GM12878 (cell line): ENCODE results near the gene KLHL24. TPM values are rescaled to one million over a fixed set of nuclear protein-coding genes. Genes with fewer than 3 reads are reported as not detected.
A peak's percentile ranks its signal among the peaks of the same experiment; 100 is the strongest.

Experiments used
- ATAC-seq: fragments of 200-7000 bp; cut with Tn5 transposase; 3 replicates; pipeline ENCODE4 v1.9.1; 2020; ENCODE audit warnings: mild to moderate bottlenecking, moderate library complexity
- BruUV-seq: library from RNA; stranded (reverse); fragments of 400-500 nt; replicated peaks from 2 replicates; lab custom pipeline; 2021; lab: Mats Ljungman, UMichigan
- CTCF ChIA-PET: fragments of 300-600 bp; sonication (Branson Sonifier 250); formaldehyde crosslinking; extraction: SDS; loops from one replicate; lab custom pipeline; 2021; ENCODE audit warnings: inconsistent platforms; lab: Yijun Ruan, JAX
- POLR2A ChIA-PET: fragments of 350-600 bp; formaldehyde crosslinking; extraction: SDS; loops from one replicate; lab custom pipeline; 2021; ENCODE audit warnings: inconsistent platforms; lab: Charles Lee
- RAD21 ChIA-PET: fragments of 300-600 bp; sonication (Branson Sonifier 250); formaldehyde crosslinking; loops from one replicate; lab custom pipeline; 2023; ENCODE audit warnings: antibody characterized with exemption; ENCODE audit not compliant: unreplicated experiment; lab: Charles Lee
- SMC1A ChIA-PET: fragments of 300-600 bp; sonication (Branson Sonifier 250); formaldehyde crosslinking; loops from one replicate; lab custom pipeline; 2023; ENCODE audit not compliant: unreplicated experiment, uncharacterized antibody; lab: Charles Lee
- DNase-seq: peaks from one replicate; pipeline ENCODE4 v3.0.0-alpha.2; 2011; ENCODE audit warnings: low read depth, low spot score
- FAIRE-seq: peaks from 3 replicates; lab custom pipeline; 2011; peaks lifted over from hg19 to GRCh38; lab: Jason Lieb, UNC
- H2AFZ ChIP-seq: 2 replicates; pipeline ENCODE4 v1.6.0; 2011; ENCODE audit warnings: low read depth, low read length, control low read depth; ENCODE audit not compliant: control insufficient read depth
- H3K27ac ChIP-seq: 2 replicates; pipeline ENCODE4 v1.5.1; 2011; ENCODE audit warnings: control low read depth; ENCODE audit not compliant: control insufficient read depth, insufficient read depth
- H3K27me3 ChIP-seq, 2 experiments: replicated peaks in 1 of 2; 2 replicates each; pipeline versions ENCODE4 v1.6.0 to v1.6.1; 2011; ENCODE audit warnings: low read length in 1 of 2; ENCODE audit not compliant: control insufficient read depth in 2 of 2, insufficient read depth in 2 of 2
- H3K36me3 ChIP-seq, 2 experiments: 2 replicates each; pipeline ENCODE4 v1.5.1; 2011; ENCODE audit warnings: low read length in 1 of 2; ENCODE audit not compliant: control insufficient read depth in 2 of 2, insufficient read depth in 2 of 2
- H3K4me1 ChIP-seq: 2 replicates; pipeline ENCODE4 v1.6.1; 2011; ENCODE audit warnings: mild to moderate bottlenecking, low read length, moderate library complexity, mixed read lengths; ENCODE audit not compliant: control insufficient read depth, insufficient read depth
- H3K4me2 ChIP-seq: 2 replicates; pipeline ENCODE4 v1.6.0; 2011; ENCODE audit warnings: control low read depth; ENCODE audit not compliant: control insufficient read depth, insufficient read depth
- H3K4me3 ChIP-seq: fragments of 200-600 bp; sonication (generic); 2 replicates; pipeline ENCODE4 v1.5.1; 2016
- H3K79me2 ChIP-seq: 2 replicates; pipeline ENCODE4 v1.6.0; 2011; ENCODE audit warnings: low read length; ENCODE audit not compliant: control insufficient read depth, insufficient read depth
- H3K9ac ChIP-seq: 2 replicates; pipeline ENCODE4 v1.8.0; 2011; ENCODE audit warnings: low read length, control low read depth, mixed read lengths; ENCODE audit not compliant: control insufficient read depth, insufficient read depth
- H3K9me3 ChIP-seq: replicated peaks from 3 replicates; pipeline ENCODE4 v1.5.1; 2011; ENCODE audit warnings: mild to moderate bottlenecking, low read length; ENCODE audit not compliant: control insufficient read depth, insufficient read depth
- H4K20me1 ChIP-seq: 2 replicates; pipeline ENCODE4 v1.6.0; 2011; ENCODE audit not compliant: control insufficient read depth, insufficient read depth
- MYC ChIP-seq: IDR thresholded peaks from 2 replicates; pipeline ENCODE4 v1.6.1; 2011; ENCODE audit warnings: mild to moderate bottlenecking, low read length, moderate library complexity, inconsistent platforms; ENCODE audit not compliant: insufficient read depth, insufficient replicate concordance, insufficient read length, severe bottlenecking
- POLR2AphosphoS2 ChIP-seq: IDR thresholded peaks from 2 replicates; pipeline ENCODE4 v1.6.1; 2011; ENCODE audit warnings: low read depth, mild to moderate bottlenecking, low read length, improper control_type of control experiment, moderate library complexity
- POLR2AphosphoS5 ChIP-seq: IDR thresholded peaks from 2 replicates; pipeline ENCODE4 v1.6.1; 2011; ENCODE audit warnings: mild to moderate bottlenecking, low read length, inconsistent platforms
- RUNX3 ChIP-seq: IDR thresholded peaks from 2 replicates; pipeline ENCODE4 v1.6.1; 2012; ENCODE audit warnings: low read length, inconsistent platforms
- SIN3A ChIP-seq: IDR thresholded peaks from 2 replicates; pipeline ENCODE4 v1.6.1; 2012; ENCODE audit warnings: low read depth, low read length, improper control_type of control experiment
- SIX5 ChIP-seq: IDR thresholded peaks from 2 replicates; pipeline ENCODE4 v1.6.1; 2011; ENCODE audit warnings: mild to moderate bottlenecking, low read depth, low read length, moderate library complexity; ENCODE audit not compliant: severe bottlenecking
- STAT3 ChIP-seq: IDR thresholded peaks from 2 replicates; pipeline ENCODE4 v1.6.1; 2011; ENCODE audit warnings: low read depth, low read length, improper control_type of control experiment
- TBL1XR1 ChIP-seq: IDR thresholded peaks from 2 replicates; pipeline ENCODE4 v1.6.1; 2012; ENCODE audit warnings: low read depth, low read length, improper control_type of control experiment
- TCF3 ChIP-seq: IDR thresholded peaks from 2 replicates; pipeline ENCODE4 v1.6.1; 2012; ENCODE audit warnings: low read depth, mild to moderate bottlenecking, low read length, borderline replicate concordance; ENCODE audit not compliant: insufficient read depth
- TCF7 ChIP-seq: IDR thresholded peaks from 2 replicates; pipeline ENCODE4 v1.6.1; 2014; ENCODE audit warnings: antibody characterized with exemption, borderline replicate concordance
- YBX1 ChIP-seq: fragments of 450-650 bp; IDR thresholded peaks from 2 replicates; pipeline ENCODE4 v1.6.1; 2016; ENCODE audit warnings: antibody characterized with exemption
- ZNF274 ChIP-seq: IDR thresholded peaks from one replicate; pipeline ENCODE4 v1.8.0; 2011; ENCODE audit not compliant: insufficient read length, insufficient read depth
- ZNF622 ChIP-seq: fragments of 450-650 bp; IDR thresholded peaks from 2 replicates; pipeline ENCODE4 v1.6.1; 2017; ENCODE audit warnings: mild to moderate bottlenecking, inconsistent platforms
- WGBS: methylation state at CpG from one replicate; pipeline ENCODE4 v1.1.6; 2016; ENCODE audit warnings: low lambda C conversion rate; ENCODE audit not compliant: insufficient replicate concordance, insufficient coverage; ENCODE audit errors: missing lambda C conversion rate; 5-methylcytosine and 5-hydroxymethylcytosine counted together
- in situ Hi-C: fragments of 300-500 bp; cut with MboI; formaldehyde crosslinking; loops from 9 replicates; pipeline ENCODE4 v1.14.3; 2018; ENCODE audit warnings: mixed read lengths
- intact Hi-C: fragments of 100-400 bp; cut with micrococcal nuclease; formaldehyde crosslinking; loops from one replicate; pipeline ENCODE4 v1.14.2; 2022; ENCODE audit not compliant: unreplicated experiment
- polyA plus RNA-seq, 11 experiments: library from polyadenylated mRNA; depleted of rRNA in 4 of 11; unstranded in 6 of 11; stranded (reverse) in 5 of 11; fragments of >200 nt; fragmentation: Nextera tagmentation in 4 of 11; fragmentation: Illumina TruSeq in 1 of 11; extraction: Ambion mirVana in 4 of 11; extraction: Trizol in 1 of 11; gene quantifications; 1 replicate in 1 of 11; 2 replicates in 10 of 11; pipeline versions ENCODE4 v1.2.1 to v1.2.3, GENCODE V29; 2011 to 2016; ENCODE audit warnings: inconsistent platforms in 2 of 11, missing spikeins in 2 of 11, low read depth in 1 of 11
- total RNA-seq, 4 experiments: library from RNA; depleted of rRNA in 3 of 4; stranded (reverse); fragments of >200 nt in 3 of 4; fragmentation: Illumina TruSeq in 1 of 4; extraction: Trizol in 1 of 4; gene quantifications; 2 replicates each; pipeline versions ENCODE4 v1.2.1 to v1.2.3, GENCODE V29; 2013 to 2021
- TF ChIP-seq, protein P1 (sequence below): fragments of 450-650 bp; IDR thresholded peaks from 2 replicates; pipeline ENCODE4 v1.6.1; 2017; ENCODE audit warnings: low read depth, mild to moderate bottlenecking, moderate library complexity
- TF ChIP-seq, protein P2 (sequence below): fragments of 450-650 bp; IDR thresholded peaks from 2 replicates; pipeline ENCODE4 v1.6.1; 2017; ENCODE audit warnings: mild to moderate bottlenecking, moderate library complexity

KLHL24 gene
- total and polyA plus RNA-seq, 10 of the 15 experiments (the other 5 are each of a cell fraction or from before 2014, with no cell fraction given), result 0.91 to 24.3 (median 5.3) TPM

DNA sequence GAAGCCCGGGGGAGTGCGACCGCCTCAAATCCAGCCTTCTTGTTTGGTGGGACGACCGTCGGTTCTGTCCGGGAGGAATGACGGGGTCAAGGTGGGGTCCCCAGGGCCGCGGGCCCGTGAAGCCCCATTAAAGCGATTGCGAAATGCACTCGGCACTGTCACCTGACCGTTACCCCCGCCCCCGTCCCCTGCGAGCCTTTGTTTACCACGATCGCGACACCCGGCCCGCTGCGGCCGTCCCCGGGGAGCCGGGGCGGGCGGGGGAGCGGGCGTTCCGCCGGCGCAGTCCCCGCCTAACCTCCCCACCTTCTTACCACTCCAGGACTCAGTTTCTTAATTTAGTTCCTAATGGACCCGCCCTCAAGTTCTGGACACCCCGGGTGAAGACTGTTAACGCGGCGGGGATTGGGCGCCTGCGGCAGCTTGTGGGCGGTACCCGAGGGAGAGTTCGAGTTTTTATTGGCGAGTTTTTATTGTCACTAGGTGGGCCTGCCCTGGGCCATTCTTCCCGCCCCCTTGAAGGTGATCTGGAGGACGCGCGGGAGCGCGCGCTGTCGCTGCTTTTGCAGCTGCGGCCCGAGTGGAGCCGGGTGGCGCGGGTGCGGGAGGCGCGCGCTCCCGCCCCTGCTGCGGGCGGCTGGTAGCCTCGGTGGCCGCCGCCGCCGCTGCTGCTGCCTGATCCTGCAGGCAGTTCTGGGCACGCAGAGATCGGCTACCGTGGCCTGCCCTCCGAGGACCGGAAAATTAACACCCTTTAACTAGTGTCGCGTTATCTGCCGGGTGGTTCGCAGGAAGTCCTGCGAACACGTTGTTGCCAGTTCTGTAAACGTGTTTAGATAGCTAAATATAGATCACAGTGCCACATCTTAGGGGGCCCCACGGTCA is 1.0 kb downstream of the KLHL24 start:
- Histone ChIP-seq H3K9ac (peak overlapping the region; percentile 43), H3K9me3 (no peaks in the 10 kb centered on the region), H4K20me1 (no peaks in the 10 kb centered on the region), H3K36me3 (no peaks in the 10 kb centered on the region), H3K27me3 (no peaks in the 10 kb centered on the region; a peak in 1 of 4 replicates), H3K4me3 (peak overlapping the region; percentile 80), H3K79me2 (no peaks in the 10 kb centered on the region), H3K27ac (peak overlapping the region; percentile 77), H3K4me1 (peaks cover 19% of the 10 kb centered on the region; the same call in 1 of the 2 replicates), H3K4me2 (peak overlapping the region; percentile 97), H2AFZ (peak overlapping the region; percentile 97)
- ChIA-PET SMC1A (interaction anchor here (0.8 to 4.1 kb wide), 23 partner anchors 9 to 166 kb away, joined by 3 to 20 read pairs (median 4); partner anchors contain the start of genes KLHL6 and YEATS2), CTCF (interaction anchor here (0.8 to 2.5 kb wide), 9 partner anchors 9 to 251 kb away, joined by 3 to 16 read pairs (median 5); partner anchors contain the start of genes PARL and YEATS2), POLR2A (interaction anchor here (0.6 to 4.3 kb wide), 10 partner anchors 9 to 163 kb away, joined by 3 to 35 read pairs (median 4); partner anchors contain the start of genes KLHL6 and YEATS2), RAD21 (interaction anchor here (0.7 to 3.9 kb wide), 23 partner anchors 13 to 168 kb away, joined by 3 to 30 read pairs (median 4); partner anchors contain the start of genes KLHL6 and YEATS2)
- no TSS peak for BruUV-seq
- in situ Hi-C loops (no loop called here), intact Hi-C loops (loop anchor here (1.0 to 5.0 kb wide), 4 partner anchors 44 to 109 kb away; no protein-coding TSS in a partner anchor)
- under 1% methylated on average over 70 of the region's 84 CpGs for WGBS
- ATAC-seq, result peak; percentile 90
- DNase-seq, result peak; percentile 75
- FAIRE-seq, result peak; percentile 91
- TF ChIP-seq SIX5 (no peak), YBX1 (no peak), TCF3 (peak; percentile 82), RUNX3 (peak; percentile 31; the same call in 1 of the 2 replicates), TCF7 (no peak), STAT3 (no peak), ZNF622 (no peak), TBL1XR1 (0 out of 2 replicates have a peak, but pooled peaks have one; percentile 6), POLR2AphosphoS5 (peak; percentile 54), POLR2AphosphoS2 (peak; percentile 61; the same call in 1 of the 2 replicates), ZNF274 (no peak), SIN3A (peak; percentile 78; the same call in 1 of the 2 replicates), MYC (no peak)
- TF ChIP-seq, protein P1, sequence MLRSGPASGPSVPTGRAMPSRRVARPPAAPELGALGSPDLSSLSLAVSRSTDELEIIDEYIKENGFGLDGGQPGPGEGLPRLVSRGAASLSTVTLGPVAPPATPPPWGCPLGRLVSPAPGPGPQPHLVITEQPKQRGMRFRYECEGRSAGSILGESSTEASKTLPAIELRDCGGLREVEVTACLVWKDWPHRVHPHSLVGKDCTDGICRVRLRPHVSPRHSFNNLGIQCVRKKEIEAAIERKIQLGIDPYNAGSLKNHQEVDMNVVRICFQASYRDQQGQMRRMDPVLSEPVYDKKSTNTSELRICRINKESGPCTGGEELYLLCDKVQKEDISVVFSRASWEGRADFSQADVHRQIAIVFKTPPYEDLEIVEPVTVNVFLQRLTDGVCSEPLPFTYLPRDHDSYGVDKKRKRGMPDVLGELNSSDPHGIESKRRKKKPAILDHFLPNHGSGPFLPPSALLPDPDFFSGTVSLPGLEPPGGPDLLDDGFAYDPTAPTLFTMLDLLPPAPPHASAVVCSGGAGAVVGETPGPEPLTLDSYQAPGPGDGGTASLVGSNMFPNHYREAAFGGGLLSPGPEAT, result no peak
- TF ChIP-seq, protein P2, sequence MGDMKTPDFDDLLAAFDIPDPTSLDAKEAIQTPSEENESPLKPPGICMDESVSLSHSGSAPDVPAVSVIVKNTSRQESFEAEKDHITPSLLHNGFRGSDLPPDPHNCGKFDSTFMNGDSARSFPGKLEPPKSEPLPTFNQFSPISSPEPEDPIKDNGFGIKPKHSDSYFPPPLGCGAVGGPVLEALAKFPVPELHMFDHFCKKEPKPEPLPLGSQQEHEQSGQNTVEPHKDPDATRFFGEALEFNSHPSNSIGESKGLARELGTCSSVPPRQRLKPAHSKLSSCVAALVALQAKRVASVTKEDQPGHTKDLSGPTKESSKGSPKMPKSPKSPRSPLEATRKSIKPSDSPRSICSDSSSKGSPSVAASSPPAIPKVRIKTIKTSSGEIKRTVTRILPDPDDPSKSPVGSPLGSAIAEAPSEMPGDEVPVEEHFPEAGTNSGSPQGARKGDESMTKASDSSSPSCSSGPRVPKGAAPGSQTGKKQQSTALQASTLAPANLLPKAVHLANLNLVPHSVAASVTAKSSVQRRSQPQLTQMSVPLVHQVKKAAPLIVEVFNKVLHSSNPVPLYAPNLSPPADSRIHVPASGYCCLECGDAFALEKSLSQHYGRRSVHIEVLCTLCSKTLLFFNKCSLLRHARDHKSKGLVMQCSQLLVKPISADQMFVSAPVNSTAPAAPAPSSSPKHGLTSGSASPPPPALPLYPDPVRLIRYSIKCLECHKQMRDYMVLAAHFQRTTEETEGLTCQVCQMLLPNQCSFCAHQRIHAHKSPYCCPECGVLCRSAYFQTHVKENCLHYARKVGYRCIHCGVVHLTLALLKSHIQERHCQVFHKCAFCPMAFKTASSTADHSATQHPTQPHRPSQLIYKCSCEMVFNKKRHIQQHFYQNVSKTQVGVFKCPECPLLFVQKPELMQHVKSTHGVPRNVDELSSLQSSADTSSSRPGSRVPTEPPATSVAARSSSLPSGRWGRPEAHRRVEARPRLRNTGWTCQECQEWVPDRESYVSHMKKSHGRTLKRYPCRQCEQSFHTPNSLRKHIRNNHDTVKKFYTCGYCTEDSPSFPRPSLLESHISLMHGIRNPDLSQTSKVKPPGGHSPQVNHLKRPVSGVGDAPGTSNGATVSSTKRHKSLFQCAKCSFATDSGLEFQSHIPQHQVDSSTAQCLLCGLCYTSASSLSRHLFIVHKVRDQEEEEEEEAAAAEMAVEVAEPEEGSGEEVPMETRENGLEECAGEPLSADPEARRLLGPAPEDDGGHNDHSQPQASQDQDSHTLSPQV, result no peak
